GM18517 (cell line): ENCODE data around the gene TEX50.
"Not testable (repeated sequence)": the region's sequence is repeated elsewhere in the genome, so short reads cannot be mapped to it uniquely, and the experiment has no call there.

ENCODE experiments used
- ATAC-seq: cut with Tn5 transposase; IDR thresholded peaks from one replicate; pipeline ENCODE4 v1.9.1; 2021; ENCODE audit warnings: mild to moderate bottlenecking, moderate library complexity; ENCODE audit not compliant: unreplicated experiment

Gene TEX50

DNA sequence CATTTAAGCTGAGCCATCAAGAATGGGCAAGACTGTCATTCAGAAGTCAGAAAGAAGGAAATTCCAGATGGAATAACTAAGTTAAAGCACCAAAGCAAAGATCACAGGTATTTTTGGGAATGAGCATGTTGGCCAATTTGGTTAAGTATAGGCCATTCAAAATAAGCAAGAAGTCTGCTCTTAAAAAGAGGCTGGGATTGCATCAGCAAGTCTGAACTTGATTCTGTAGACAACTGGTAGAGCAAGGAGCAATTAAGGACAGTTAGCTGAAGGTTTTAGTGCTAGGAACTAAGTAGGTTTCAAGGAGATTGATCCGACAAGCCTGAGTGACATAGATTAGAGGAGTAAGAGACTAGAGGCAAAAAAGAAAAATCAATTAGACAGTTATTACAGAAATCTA, 26.1 kb downstream of the TEX50 start:
- ATAC-seq = no peak

DNA sequence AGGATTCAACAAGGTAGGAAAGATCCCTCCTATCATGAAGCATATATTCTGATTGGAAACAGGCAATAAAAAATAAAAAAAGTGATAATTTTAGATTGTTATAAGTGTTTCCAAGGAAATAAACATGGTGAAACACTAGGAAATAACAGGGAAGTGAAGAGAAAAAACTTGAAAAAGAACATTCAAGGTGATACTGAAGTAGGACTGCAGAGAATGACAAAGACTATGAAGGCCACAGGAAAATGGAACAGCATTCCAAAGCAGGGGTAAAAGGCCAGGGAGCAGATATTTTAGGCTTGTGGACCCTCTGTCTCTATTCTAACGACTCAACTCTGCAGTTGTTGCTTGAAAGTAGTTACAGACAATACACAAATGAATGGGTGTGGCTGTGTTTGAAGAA, 26.6 kb downstream of the TEX50 start:
- no peak for ATAC-seq

DNA sequence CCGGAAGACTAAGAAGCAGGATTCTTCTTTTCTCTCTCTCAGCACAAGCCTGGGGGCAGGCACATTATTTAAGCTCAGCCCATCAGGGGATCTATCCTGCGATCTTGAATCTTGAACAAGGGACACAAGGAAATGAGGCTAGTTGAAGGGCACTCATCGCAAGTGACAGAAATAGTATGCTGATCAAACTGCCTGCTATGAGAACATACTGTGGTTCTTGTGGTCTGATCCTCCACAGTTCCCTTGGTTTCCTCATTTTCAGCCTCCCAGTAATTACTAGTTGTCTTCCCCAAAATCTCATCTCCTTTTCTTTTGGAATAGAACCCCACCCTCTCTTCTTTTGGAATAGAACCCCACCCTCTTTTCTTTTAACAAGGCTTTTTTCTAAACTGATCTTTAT, 28.0 kb downstream of the TEX50 start:
- no peak for ATAC-seq

DNA sequence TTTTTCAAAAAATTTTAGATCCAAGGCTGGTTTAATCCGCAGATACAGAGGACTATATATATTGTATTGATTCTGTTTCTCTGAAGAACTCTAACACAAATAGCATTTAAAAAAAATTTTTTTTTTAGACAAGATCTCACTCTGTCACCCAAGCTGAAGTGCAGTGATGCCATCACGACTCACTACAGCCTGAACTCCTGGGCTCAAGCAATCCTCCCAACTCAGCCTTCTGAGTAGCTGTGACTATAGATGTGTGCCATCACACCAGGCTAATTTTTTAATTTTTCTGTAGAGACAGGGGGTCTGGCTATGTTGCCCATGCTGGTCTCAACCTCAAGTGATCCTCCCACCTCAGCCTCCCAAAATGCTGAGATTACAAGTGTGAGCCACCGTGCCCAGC, 31.5 kb downstream of the TEX50 start:
- no peak for ATAC-seq

DNA sequence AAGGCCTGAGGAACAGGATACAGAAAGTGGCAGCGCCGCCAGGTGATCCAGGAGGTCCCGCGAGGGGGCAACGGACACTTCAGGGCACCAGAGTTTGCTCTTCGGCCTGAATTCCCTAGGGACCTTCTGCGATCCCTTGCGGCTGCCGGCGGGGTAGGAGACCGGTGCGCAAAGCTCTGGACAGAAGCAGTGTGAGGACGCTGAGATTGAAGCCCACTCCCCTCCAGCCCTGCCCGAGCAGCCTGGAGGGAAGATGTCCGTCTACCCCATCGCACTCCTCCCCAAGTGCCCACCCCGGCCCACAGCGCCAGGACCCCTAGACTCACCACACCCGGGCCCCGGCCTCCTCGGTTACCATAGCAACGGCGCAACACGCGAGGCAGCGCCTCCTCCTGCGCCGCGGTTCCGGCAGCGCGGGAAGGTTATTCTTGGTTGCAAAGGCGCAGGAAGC, 34.4 kb downstream of the TEX50 start, which contains the start of gene ANKRD45:
Gene ANKRD45, minus strand, starts transcription at position 361 of the 451 bp plus-strand sequence. CDS start 10,433 bp downstream, outside the sequence.
- ATAC-seq = no peak

DNA sequence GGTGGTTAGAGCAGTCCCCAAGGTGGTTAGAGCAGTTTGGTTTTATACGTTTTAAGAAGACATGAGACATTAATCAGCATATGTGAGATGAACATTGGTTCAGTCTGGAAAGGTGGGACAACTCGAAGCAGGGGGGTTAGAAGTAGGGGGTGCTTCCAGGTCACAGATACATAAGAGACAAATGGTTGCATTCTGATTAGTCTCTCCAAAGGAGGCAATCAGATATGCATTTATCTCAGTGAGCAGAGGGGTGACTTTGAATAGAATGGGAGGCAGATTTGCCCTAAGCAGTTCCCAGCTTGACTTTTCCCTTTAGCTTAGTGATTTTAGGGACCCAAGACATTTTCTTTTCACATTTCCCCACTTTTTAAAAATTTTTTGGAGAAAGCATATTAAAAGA, 39.4 kb downstream of the TEX50 start:
- ATAC-seq = not testable (repeated sequence)

DNA sequence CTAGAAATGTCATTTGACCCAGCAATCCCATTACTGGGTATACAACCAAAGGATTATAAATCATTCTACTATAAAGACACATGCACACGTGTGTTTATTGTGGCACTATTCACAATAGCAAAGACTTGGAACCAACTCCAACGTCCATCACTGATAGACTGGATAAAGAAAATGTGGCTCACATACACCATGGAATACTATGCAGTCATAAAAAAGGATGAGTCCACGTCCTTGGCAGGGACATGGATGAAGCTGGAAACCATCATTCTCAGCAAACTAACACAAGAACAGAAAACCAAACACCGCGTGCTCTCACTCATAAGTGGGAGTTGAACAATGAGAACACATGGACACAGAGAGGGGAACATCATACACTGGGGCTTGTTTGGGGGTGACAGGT, 45.0 kb downstream of the TEX50 start:
- ATAC-seq = not testable (repeated sequence)

DNA sequence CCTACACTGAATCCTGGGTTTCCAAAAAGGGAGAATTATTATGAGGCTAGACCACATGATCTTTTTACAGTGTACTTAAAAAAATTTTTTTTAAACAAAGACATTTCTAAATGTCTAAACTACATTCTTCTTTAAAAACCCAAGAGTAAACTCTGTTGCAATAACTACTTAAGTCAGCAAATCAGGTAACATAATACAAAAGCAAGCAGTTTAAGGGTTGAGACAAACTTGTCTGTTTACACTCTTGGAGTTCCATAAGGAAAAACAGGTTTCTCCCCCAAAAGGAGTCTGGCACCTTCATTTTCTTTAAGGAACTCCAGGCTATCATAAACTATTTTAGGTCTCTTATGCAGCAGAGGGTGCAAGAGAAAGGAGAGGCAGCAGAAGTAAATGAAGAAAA, 47.0 kb downstream of the TEX50 start:
- ATAC-seq = no peak

DNA sequence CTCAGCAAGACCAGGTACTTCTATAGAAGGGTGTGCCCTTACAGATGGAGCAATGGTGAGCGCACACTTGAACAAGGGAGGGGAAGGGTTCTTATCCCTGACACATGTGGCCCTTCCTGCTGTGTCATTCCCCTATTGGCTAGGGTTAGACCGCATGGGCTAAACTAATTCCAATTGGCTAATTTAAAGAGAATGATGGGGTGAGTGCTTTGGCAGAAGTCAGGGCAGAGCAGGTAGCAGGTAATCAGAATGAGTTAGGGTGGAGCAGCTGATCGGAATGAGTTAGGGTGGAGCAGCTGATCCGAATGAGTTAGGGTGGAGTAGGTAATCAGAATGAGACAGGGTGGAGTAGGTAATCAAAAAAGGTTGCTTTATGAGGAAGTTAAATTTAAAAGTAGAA, 48.7 kb downstream of the TEX50 start:
- ATAC-seq = not testable (repeated sequence)

DNA sequence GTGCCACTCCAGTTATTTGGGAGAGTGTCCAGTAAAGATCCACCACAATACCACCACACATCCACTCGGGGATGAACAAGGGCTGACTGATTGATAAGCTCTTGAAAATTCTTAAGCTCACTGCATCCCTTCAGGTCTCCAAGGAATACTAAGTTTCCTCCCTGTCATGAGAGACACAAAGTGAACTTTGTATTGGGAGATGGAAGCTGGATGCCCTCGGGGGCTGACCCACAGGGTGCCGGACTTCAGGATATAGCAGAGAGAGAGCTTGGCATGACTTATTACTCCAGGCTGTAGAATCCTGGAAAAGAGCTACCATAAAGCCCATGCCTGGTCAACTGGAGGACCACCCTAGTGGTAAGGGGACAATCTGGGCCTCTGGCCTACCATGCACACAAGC, 50.0 kb downstream of the TEX50 start:
- not testable (repeated sequence) for ATAC-seq
